Spleen (tissue), 11 donors: ENCODE measurements around the gene NDUFAF2. TPM values are rescaled to one million over a fixed set of nuclear protein-coding genes. Genes with fewer than 3 reads are reported as not detected.

Experiments used
- DNase-seq: peaks from one replicate; pipeline ENCODE4 v3.0.0-alpha.2; 2020
- H3K27ac ChIP-seq, 8 donors: fragments of 200-600 bp; sonication (generic) in 7 of 8; 1 replicate in 4 of 8; 2 replicates in 4 of 8; pipeline versions ENCODE4 v1.5.0 to v1.8.0; 2016 to 2021; ENCODE audit warnings: inconsistent platforms in 4 of 8, mild to moderate bottlenecking in 4 of 8, moderate library complexity in 1 of 8
- H3K27me3 ChIP-seq, 7 donors: fragments of 200-600 bp; sonication (generic) in 6 of 7; replicated peaks in 1 of 7; 1 replicate in 4 of 7; 2 replicates in 3 of 7; pipeline versions ENCODE4 v1.5.0 to v1.8.0; 2016 to 2021; ENCODE audit warnings: inconsistent platforms in 3 of 7, mild to moderate bottlenecking in 1 of 7
- H3K36me3 ChIP-seq, 6 donors: fragments of 200-600 bp; sonication (generic) in 5 of 6; 1 replicate in 4 of 6; 2 replicates in 2 of 6; pipeline versions ENCODE4 v1.5.0 to v1.8.0; 2016 to 2021; ENCODE audit warnings: inconsistent platforms in 2 of 6
- H3K4me1 ChIP-seq, 6 donors: fragments of 200-600 bp; sonication (generic) in 5 of 6; 1 replicate in 3 of 6; 2 replicates in 3 of 6; pipeline versions ENCODE4 v1.5.0 to v1.8.0; 2016 to 2021; ENCODE audit warnings: inconsistent platforms in 3 of 6
- H3K4me3 ChIP-seq, 8 donors: fragments of 200-600 bp; sonication (generic) in 7 of 8; 1 replicate in 4 of 8; 2 replicates in 4 of 8; pipeline versions ENCODE4 v1.5.0 to v1.8.0; 2016 to 2021; ENCODE audit warnings: inconsistent platforms in 4 of 8, mild to moderate bottlenecking in 4 of 8, moderate library complexity in 2 of 8
- H3K9me3 ChIP-seq, 8 donors: fragments of 200-600 bp; sonication (generic) in 7 of 8; 1 replicate in 4 of 8; 2 replicates in 4 of 8; pipeline versions ENCODE4 v1.5.0 to v1.8.0; 2016 to 2021; ENCODE audit warnings: inconsistent platforms in 4 of 8
- CTCF ChIP-seq, 11 experiments: fragments of 200-600 bp in 7 of 11; fragments of 450-650 bp in 4 of 11; sonication (generic) in 4 of 11; IDR thresholded peaks in 8 of 11; conservative IDR thresholded peaks in 3 of 11; 1 replicate in 7 of 11; 2 replicates in 4 of 11; pipeline versions ENCODE4 v1.4.0 to v1.8.0; 2016 to 2021; ENCODE audit warnings: antibody characterized with exemption in 11 of 11, inconsistent platforms in 4 of 11, mild to moderate bottlenecking in 1 of 11
- POLR2A ChIP-seq, 3 donors: fragments of 450-650 bp; IDR thresholded peaks; one replicate each; pipeline ENCODE4 v1.5.1; 2017; ENCODE audit warnings: antibody characterized with exemption in 3 of 3, mild to moderate bottlenecking in 1 of 3
- POLR2AphosphoS5 ChIP-seq, 3 donors: sonication (generic); formaldehyde crosslinking; IDR thresholded peaks; one replicate each; pipeline ENCODE4 v1.5.1; 2017; ENCODE audit warnings: antibody characterized with exemption in 3 of 3
- WGBS, 5 donors: extraction: QIAGEN DNeasy Blood & Tissue Kit in 3 of 5; methylation state at CpG; one replicate each; pipeline versions ENCODE4 v1.1.5 to v1.1.7; 2013 to 2018; 5-methylcytosine and 5-hydroxymethylcytosine counted together
- intact Hi-C: fragments of 100-400 bp; cut with DNase I; formaldehyde crosslinking; loops from one replicate; pipeline ENCODE4 v1.15.0; 2023; ENCODE audit warnings: low total_unique reads
- polyA plus RNA-seq, 3 donors: library from polyadenylated mRNA; stranded (reverse); fragments of 200-250 nt; gene quantifications; one replicate each; pipeline ENCODE4 v1.2.1, GENCODE V29; 2013
- total RNA-seq, 7 donors: library from RNA; depleted of rRNA in 3 of 7; stranded (reverse); fragments of >200 nt in 3 of 7; fragmentation: NEBNext Ultra II Directional in 4 of 7; extraction: Animal tissue kit (Norgen Biotek cat#: 25700) in 4 of 7; gene quantifications; one replicate each; pipeline versions ENCODE4 v1.1.0 to v1.2.1, GENCODE V29; 2016 to 2021
- donor health status: healthy with polysubstance abuse.
- donor health status: DM: no; HTN: no; CAD: no; lungs with moderate emphysema.
- donor health status: DM: no; HTN: no; CAD: no.
- donor health status: Bipolar disorder and iron deficiency.
- donor health status: healthy.
- donor health status: DM: no; HTN: no; CAD: no.
- donor health status: DM: yes; HTN: yes; CAD: no.

NDUFAF2 gene
- total and polyA plus RNA-seq, 10 donors, result 3.2 to 40.5 (median 13.1) TPM

DNA sequence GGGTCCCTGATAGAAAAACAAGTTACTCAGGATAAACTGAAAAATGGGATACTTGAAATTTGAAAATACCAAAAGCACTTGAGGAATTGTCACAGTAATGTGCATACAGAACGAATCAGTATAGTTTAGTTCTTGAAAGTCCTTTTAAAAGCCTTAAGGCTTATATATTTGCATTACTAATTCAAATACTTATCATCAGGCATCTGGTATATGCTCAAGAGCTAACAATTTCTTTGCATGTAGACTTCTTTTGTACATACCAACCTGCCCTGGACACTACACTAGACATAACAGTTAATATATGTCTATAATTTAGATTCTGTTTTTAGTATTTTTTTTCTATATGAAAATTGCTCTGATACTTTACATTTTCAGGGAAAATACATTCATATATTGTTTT is 174.1 kb downstream of the NDUFAF2 start:
- H3K27ac ChIP-seq, result no peak overlapping the region
- no peak overlapping the region for H3K4me3 ChIP-seq
- intact Hi-C loops, result no loop called here
- DNase-seq, result no peak
- peaks cover 0 to 1% (median 0%) of the 10 kb centered on the region in 8 donors for H3K9me3 ChIP-seq
- H3K4me1 ChIP-seq, result no peaks in the 10 kb centered on the region
- no peaks in the 10 kb centered on the region for H3K27me3 ChIP-seq
- peaks cover 0 to 5% (median 0%) of the 10 kb centered on the region in 6 donors for H3K36me3 ChIP-seq
- TF ChIP-seq POLR2AphosphoS5 (IDR thresholded peaks at IDR 0.05) (no peak), POLR2A (IDR thresholded peaks at IDR 0.05) (no peak), CTCF (IDR thresholded peaks at IDR 0.05 in 8 of 11, conservative IDR thresholded peaks at IDR 0.05 in 3 of 11) (no peak)
- WGBS, 5 donors, result 90 to 94% (median 94%) methylated on average over 1 of the region's 1 CpG

GRCh38 chr5:61120534-61120933 is 175.5 kb downstream of the NDUFAF2 start:
- DNase-seq, result no peak
- Histone ChIP-seq H3K4me1 (no peaks in the 10 kb centered on the region), H3K27me3 (no peaks in the 10 kb centered on the region), H3K27ac (no peak overlapping the region), H3K9me3 (no peaks in the 10 kb centered on the region), H3K4me3 (no peak overlapping the region), H3K36me3 (no peaks in the 10 kb centered on the region)
- intact Hi-C loops, result no loop called here
- WGBS, 5 donors, result 76 to 92% (median 82%) methylated on average over 1 of the region's 1 CpG
- TF ChIP-seq CTCF (IDR thresholded peaks at IDR 0.05 in 8 of 11, conservative IDR thresholded peaks at IDR 0.05 in 3 of 11), result no peak
- no peak for TF ChIP-seq POLR2A (IDR thresholded peaks at IDR 0.05)
- TF ChIP-seq POLR2AphosphoS5 (IDR thresholded peaks at IDR 0.05), result no peak

- intact Hi-C loops, result no loop called here
- no peak for TF ChIP-seq POLR2AphosphoS5 (IDR thresholded peaks at IDR 0.05)
- no peak for TF ChIP-seq CTCF (IDR thresholded peaks at IDR 0.05 in 8 of 11, conservative IDR thresholded peaks at IDR 0.05 in 3 of 11)
- TF ChIP-seq POLR2A (IDR thresholded peaks at IDR 0.05), result no peak
- no peaks in the 10 kb centered on the region for H3K27me3 ChIP-seq
- H3K27ac ChIP-seq, result no peak overlapping the region
- DNase-seq, result no peak
- 96 to 99% (median 98%) methylated on average over 4 of the region's 4 CpGs for WGBS, 5 donors
- H3K9me3 ChIP-seq, result no peaks in the 10 kb centered on the region
- H3K4me1 ChIP-seq, result no peaks in the 10 kb centered on the region
- no peaks in the 10 kb centered on the region for H3K36me3 ChIP-seq
- H3K4me3 ChIP-seq, result no peak overlapping the region
Measured at GRCh38 chr5:61123145-61123544, 178.1 kb downstream of the NDUFAF2 start.

GRCh38 chr5:61130289-61130688 is 185.3 kb downstream of the NDUFAF2 start:
- intact Hi-C loops, result no loop called here
- H3K27ac ChIP-seq, result no peak overlapping the region
- H3K9me3 ChIP-seq, result no peaks in the 10 kb centered on the region
- H3K4me1 ChIP-seq, result no peaks in the 10 kb centered on the region
- no peaks in the 10 kb centered on the region for H3K36me3 ChIP-seq
- WGBS, 5 donors, result 70 to 94% (median 88%) methylated on average over 2 of the region's 2 CpGs
- H3K4me3 ChIP-seq, result no peak overlapping the region
- no peak for TF ChIP-seq CTCF (IDR thresholded peaks at IDR 0.05 in 8 of 11, conservative IDR thresholded peaks at IDR 0.05 in 3 of 11)
- TF ChIP-seq POLR2AphosphoS5 (IDR thresholded peaks at IDR 0.05), result no peak
- no peak for TF ChIP-seq POLR2A (IDR thresholded peaks at IDR 0.05)
- no peak for DNase-seq
- H3K27me3 ChIP-seq, result no peaks in the 10 kb centered on the region
